B cell (primary cell): ENCODE results near the gene FTCD. TPM values are rescaled to one million over a fixed set of nuclear protein-coding genes. Genes with fewer than 3 reads are reported as not detected.

Source experiments
- ATAC-seq: fragments of 200-7000 bp; cut with Tn5 transposase; one replicate; pipeline ENCODE4 v1.10.0; 2021; ENCODE audit warnings: low read depth, mild to moderate bottlenecking, moderate number of reproducible peaks, moderate library complexity
- CTCF ChIA-PET: fragments of 350-600 bp; sonication (Branson Sonifier 250); formaldehyde crosslinking; loops from one replicate; lab custom pipeline; 2021; ENCODE audit warnings: antibody characterized with exemption, inconsistent platforms; lab: Charles Lee
- POLR2A ChIA-PET: fragments of 350-600 bp; sonication (Branson Sonifier 250); formaldehyde crosslinking; loops from one replicate; lab custom pipeline; 2021; ENCODE audit warnings: antibody characterized with exemption; lab: Charles Lee
- DNase-seq: peaks from one replicate; pipeline ENCODE4 v3.0.0; 2013
- H2AFZ ChIP-seq: 2 replicates; pipeline ENCODE4 v1.6.1; 2012; ENCODE audit warnings: mild to moderate bottlenecking, low read depth, low read length; ENCODE audit not compliant: insufficient read depth, poor library complexity, severe bottlenecking
- H3K27ac ChIP-seq, 2 donors: 1 replicate in 1 of 2; 2 replicates in 1 of 2; pipeline ENCODE4 v1.5.1; 2012 to 2013; ENCODE audit warnings: low read length in 2 of 2, mild to moderate bottlenecking in 2 of 2, moderate library complexity in 1 of 2
- H3K27me3 ChIP-seq, 4 experiments: fragments of 200-600 bp in 1 of 4; sonication (generic) in 1 of 4; replicated peaks in 1 of 4; 1 replicate in 2 of 4; 2 replicates in 2 of 4; pipeline versions ENCODE4 v1.6.1 to v1.7.0; 2013 to 2016; ENCODE audit warnings: low read length in 3 of 4, mild to moderate bottlenecking in 2 of 4, mixed read lengths in 1 of 4, moderate library complexity in 1 of 4; ENCODE audit not compliant: insufficient read depth in 4 of 4, control insufficient read depth in 3 of 4; ENCODE audit errors: control extremely low read depth in 1 of 4
- H3K36me3 ChIP-seq, 2 experiments: replicated peaks in 1 of 2; 1 replicate in 1 of 2; 2 replicates in 1 of 2; pipeline versions ENCODE4 v1.6.1 to v1.7.1; 2013; ENCODE audit warnings: low read length in 1 of 2; ENCODE audit not compliant: insufficient read depth in 2 of 2, control insufficient read depth in 1 of 2; ENCODE audit errors: control extremely low read depth in 1 of 2, extremely low read depth in 1 of 2
- H3K4me1 ChIP-seq, 2 donors: fragments of 200-600 bp in 1 of 2; sonication (generic) in 1 of 2; 1 replicate in 1 of 2; 2 replicates in 1 of 2; pipeline versions ENCODE4 v1.5.1 to v1.6.1; 2013 to 2017; ENCODE audit warnings: low read length in 2 of 2; ENCODE audit not compliant: control insufficient read depth in 2 of 2, insufficient read depth in 2 of 2
- H3K4me2 ChIP-seq: replicated peaks from 2 replicates; pipeline ENCODE3; 2012; ENCODE audit warnings: mild to moderate bottlenecking, low read depth, low read length; ENCODE audit not compliant: poor library complexity, severe bottlenecking
- H3K4me3 ChIP-seq, 5 experiments: fragments of 200-600 bp in 1 of 5; sonication (generic) in 1 of 5; 1 replicate in 3 of 5; 2 replicates in 2 of 5; pipeline versions ENCODE4 v1.5.1 to v1.7.0; 2011 to 2016; ENCODE audit warnings: low read length in 4 of 5, mild to moderate bottlenecking in 4 of 5, low read depth in 2 of 5, control low read depth in 1 of 5, moderate library complexity in 1 of 5; ENCODE audit not compliant: insufficient read depth in 1 of 5; ENCODE audit errors: control extremely low read depth in 1 of 5, extremely low read depth in 1 of 5
- H3K79me2 ChIP-seq: fragments of 200-600 bp; sonication (generic); one replicate; pipeline ENCODE4 v1.6.0; 2016; ENCODE audit warnings: low read length; ENCODE audit not compliant: control insufficient read depth, insufficient read depth
- H3K9ac ChIP-seq: fragments of 200-600 bp; sonication (generic); 2 replicates; pipeline ENCODE4 v1.6.1; 2017; ENCODE audit warnings: mild to moderate bottlenecking, low read length, moderate library complexity
- H3K9me3 ChIP-seq, 3 donors: one replicate each; pipeline versions ENCODE4 v1.6.1 to v1.7.1; 2013; ENCODE audit warnings: low read length in 2 of 3; ENCODE audit not compliant: control insufficient read depth in 2 of 3, insufficient read depth in 1 of 3; ENCODE audit errors: control extremely low read depth in 1 of 3
- H4K20me1 ChIP-seq: 2 replicates; pipeline ENCODE4 v1.6.0; 2012; ENCODE audit warnings: mild to moderate bottlenecking, low read length; ENCODE audit not compliant: insufficient read depth, control insufficient read depth, poor library complexity, severe bottlenecking
- H3K27ac Mint-ChIP-seq: one replicate; pipeline ENCODE4 v1.8.0; 2021; ENCODE audit warnings: mixed read lengths
- H3K27me3 Mint-ChIP-seq: one replicate; pipeline ENCODE4 v1.8.0; 2021; ENCODE audit warnings: mixed read lengths
- H3K4me1 Mint-ChIP-seq: one replicate; pipeline ENCODE4 v1.8.0; 2021; ENCODE audit warnings: mixed read lengths
- H3K4me3 Mint-ChIP-seq: one replicate; pipeline ENCODE4 v1.8.0; 2021; ENCODE audit warnings: mixed read lengths
- H3K9me3 Mint-ChIP-seq: one replicate; pipeline ENCODE4 v1.8.0; 2022; ENCODE audit warnings: mixed read lengths; ENCODE audit not compliant: insufficient read depth
- EZH2 ChIP-seq: IDR thresholded peaks from 2 replicates; pipeline ENCODE4 v1.6.1; 2012; ENCODE audit warnings: borderline replicate concordance, low read depth, mild to moderate bottlenecking, moderate library complexity, low read length; ENCODE audit not compliant: insufficient read depth, poor library complexity, severe bottlenecking
- WGBS: methylation state at CpG from one replicate; pipeline ENCODE4 v1.1.5; 2013; ENCODE audit warnings: missing lambda C conversion rate; ENCODE audit not compliant: insufficient coverage; 5-methylcytosine and 5-hydroxymethylcytosine counted together
- intact Hi-C: fragments of 100-400 bp; cut with micrococcal nuclease; formaldehyde crosslinking; loops from one replicate; pipeline ENCODE4 v1.10.0; 2022
- polyA plus RNA-seq: library from polyadenylated mRNA; depleted of rRNA; stranded (reverse); fragments of >200 nt; gene quantifications from 2 replicates; pipeline ENCODE4 v1.2.3, GENCODE V29; 2012
- total RNA-seq, 2 donors: library from RNA; stranded (reverse); fragments of 120-200 nt in 1 of 2; gene quantifications; 1 replicate in 1 of 2; 2 replicates in 1 of 2; pipeline versions ENCODE4 v1.2.3 to v1.2.4, GENCODE V29; 2013 to 2022
- TF ChIP-seq, protein P1 (sequence below): fragments of 200-600 bp; IDR thresholded peaks from one replicate; pipeline ENCODE4 v1.8.0; 2022; ENCODE audit warnings: antibody characterized with exemption, mild to moderate bottlenecking

The FTCD gene
- total and polyA plus RNA-seq, 2 donors (not counting 1 experiment from before 2014, with no cell fraction given): 0.22 to 0.39 TPM

DNA sequence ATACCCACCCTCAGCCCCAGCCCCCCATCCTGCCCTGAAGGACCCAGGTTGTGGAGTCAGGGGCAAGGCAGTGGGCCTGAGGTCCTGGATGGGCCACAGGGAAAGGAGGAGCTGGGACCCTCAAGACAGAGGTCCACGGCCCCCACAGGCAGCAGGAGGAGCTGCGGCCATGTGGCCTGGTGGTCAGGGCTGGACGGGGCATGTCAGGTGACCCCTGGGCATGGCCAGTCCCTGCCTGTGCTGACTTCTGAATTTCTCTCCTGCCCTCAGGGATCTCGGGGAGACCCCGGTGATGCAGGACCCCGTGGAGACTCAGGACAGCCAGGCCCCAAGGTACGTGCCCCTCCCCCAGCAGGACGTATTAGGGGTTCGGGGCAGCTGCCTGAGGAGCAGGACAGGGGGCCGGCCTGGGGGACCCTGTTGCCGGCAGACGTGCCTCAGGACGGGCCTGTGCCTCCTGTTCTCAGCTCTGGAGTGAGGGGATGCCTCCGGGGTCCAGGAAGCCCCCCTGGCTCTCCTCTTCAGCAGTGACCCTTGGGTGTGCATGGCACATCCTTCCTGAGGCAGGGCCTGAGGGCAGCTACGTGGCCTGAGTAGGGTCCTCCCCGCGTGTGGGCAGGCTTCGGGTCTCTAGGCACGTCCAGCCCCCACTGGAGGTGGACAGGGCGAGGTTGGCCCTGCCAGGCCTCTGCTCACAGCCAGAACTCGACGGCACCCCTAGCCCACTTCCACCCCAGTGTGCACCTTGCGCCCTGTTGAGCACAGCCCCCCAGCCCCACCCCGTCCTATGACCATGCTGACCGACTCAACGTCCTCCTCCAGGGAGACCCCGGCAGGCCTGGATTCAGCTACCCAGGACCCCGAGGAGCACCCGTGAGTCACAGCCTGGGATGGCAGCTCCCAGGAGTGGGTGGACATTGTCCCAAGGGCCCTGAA, 33.8 kb downstream of the FTCD start:
- Histone ChIP-seq H3K4me2 (no peak overlapping the region), H3K27me3 (no peaks in the 10 kb centered on the region), H2AFZ (no peak overlapping the region), H3K36me3 (no peaks in the 10 kb centered on the region), H3K4me1 (no peaks in the 10 kb centered on the region), H3K4me3 (no peak overlapping the region), H3K9me3 (no peaks in the 10 kb centered on the region), H3K79me2 (no peaks in the 10 kb centered on the region), H4K20me1 (no peaks in the 10 kb centered on the region), H3K9ac (no peak overlapping the region), H3K27ac (no peak overlapping the region)
- DNase-seq (no peak), ATAC-seq (no peak)
- H3K27me3 Mint-ChIP-seq: no peaks in the 10 kb centered on the region
- no peak for TF ChIP-seq EZH2
- TF ChIP-seq, protein P1, sequence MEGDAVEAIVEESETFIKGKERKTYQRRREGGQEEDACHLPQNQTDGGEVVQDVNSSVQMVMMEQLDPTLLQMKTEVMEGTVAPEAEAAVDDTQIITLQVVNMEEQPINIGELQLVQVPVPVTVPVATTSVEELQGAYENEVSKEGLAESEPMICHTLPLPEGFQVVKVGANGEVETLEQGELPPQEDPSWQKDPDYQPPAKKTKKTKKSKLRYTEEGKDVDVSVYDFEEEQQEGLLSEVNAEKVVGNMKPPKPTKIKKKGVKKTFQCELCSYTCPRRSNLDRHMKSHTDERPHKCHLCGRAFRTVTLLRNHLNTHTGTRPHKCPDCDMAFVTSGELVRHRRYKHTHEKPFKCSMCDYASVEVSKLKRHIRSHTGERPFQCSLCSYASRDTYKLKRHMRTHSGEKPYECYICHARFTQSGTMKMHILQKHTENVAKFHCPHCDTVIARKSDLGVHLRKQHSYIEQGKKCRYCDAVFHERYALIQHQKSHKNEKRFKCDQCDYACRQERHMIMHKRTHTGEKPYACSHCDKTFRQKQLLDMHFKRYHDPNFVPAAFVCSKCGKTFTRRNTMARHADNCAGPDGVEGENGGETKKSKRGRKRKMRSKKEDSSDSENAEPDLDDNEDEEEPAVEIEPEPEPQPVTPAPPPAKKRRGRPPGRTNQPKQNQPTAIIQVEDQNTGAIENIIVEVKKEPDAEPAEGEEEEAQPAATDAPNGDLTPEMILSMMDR: no peak
- CTCF ChIA-PET: no interaction called here
- no peaks in the 10 kb centered on the region for H3K9me3 Mint-ChIP-seq
- POLR2A ChIA-PET: no interaction called here
- H3K4me3 Mint-ChIP-seq: no peak overlapping the region
- 85% methylated on average over 29 of the region's 29 CpGs for WGBS
- intact Hi-C loops: no loop called here
- H3K4me1 Mint-ChIP-seq: no peaks in the 10 kb centered on the region
- H3K27ac Mint-ChIP-seq: no peak overlapping the region
